Calu3 (cell line): ENCODE measurements around the gene MAN1C1. TPM values are rescaled to one million over a fixed set of nuclear protein-coding genes. Genes with fewer than 3 reads are reported as not detected.

Source experiments
- BruUV-seq: library from RNA; stranded (reverse); fragments of 400-500 nt; replicated peaks from 2 replicates; lab custom pipeline; 2021; lab: Mats Ljungman, UMichigan
- CTCF ChIA-PET: fragments of 300-600 bp; sonication (Branson Sonifier 250); formaldehyde crosslinking; loops from one replicate; lab custom pipeline; 2022; ENCODE audit warnings: antibody characterized with exemption; lab: Charles Lee
- DNase-seq: peaks from one replicate; pipeline ENCODE4 v3.0.0; 2022
- H3K27ac Mint-ChIP-seq: one replicate; pipeline ENCODE4 v1.8.0; 2022; ENCODE audit warnings: mixed read lengths; ENCODE audit not compliant: unreplicated experiment
- H3K27me3 Mint-ChIP-seq: one replicate; pipeline ENCODE4 v1.8.0; 2022; ENCODE audit warnings: mixed read lengths; ENCODE audit not compliant: unreplicated experiment
- H3K36me3 Mint-ChIP-seq: one replicate; pipeline ENCODE4 v1.8.0; 2022; ENCODE audit warnings: mild to moderate bottlenecking, moderate library complexity, mixed read lengths; ENCODE audit not compliant: insufficient read depth, unreplicated experiment
- H3K4me1 Mint-ChIP-seq: one replicate; pipeline ENCODE4 v1.8.0; 2022; ENCODE audit warnings: mild to moderate bottlenecking, low read depth, mixed read lengths; ENCODE audit not compliant: unreplicated experiment
- H3K4me3 Mint-ChIP-seq: one replicate; pipeline ENCODE4 v1.8.0; 2022; ENCODE audit warnings: mild to moderate bottlenecking, low read depth, moderate library complexity, mixed read lengths; ENCODE audit not compliant: unreplicated experiment
- H3K9me3 Mint-ChIP-seq: one replicate; pipeline ENCODE4 v1.8.0; 2022; ENCODE audit warnings: low read depth, mixed read lengths; ENCODE audit not compliant: unreplicated experiment
- intact Hi-C: fragments of 100-400 bp; cut with micrococcal nuclease; formaldehyde crosslinking; loops from one replicate; pipeline ENCODE4 v1.10.0; 2022; ENCODE audit not compliant: unreplicated experiment
- total RNA-seq: library from RNA; stranded (reverse); gene quantifications from 2 replicates; pipeline ENCODE4 v1.2.3, GENCODE V29; 2022
- TF ChIP-seq, protein P1 (sequence below): fragments of 200-600 bp; IDR thresholded peaks from one replicate; pipeline ENCODE4 v1.8.0; 2022; ENCODE audit warnings: antibody characterized with exemption; ENCODE audit not compliant: unreplicated experiment

Gene MAN1C1
- total RNA-seq, 1 experiment from 2014 or later = 0.14 TPM

DNA sequence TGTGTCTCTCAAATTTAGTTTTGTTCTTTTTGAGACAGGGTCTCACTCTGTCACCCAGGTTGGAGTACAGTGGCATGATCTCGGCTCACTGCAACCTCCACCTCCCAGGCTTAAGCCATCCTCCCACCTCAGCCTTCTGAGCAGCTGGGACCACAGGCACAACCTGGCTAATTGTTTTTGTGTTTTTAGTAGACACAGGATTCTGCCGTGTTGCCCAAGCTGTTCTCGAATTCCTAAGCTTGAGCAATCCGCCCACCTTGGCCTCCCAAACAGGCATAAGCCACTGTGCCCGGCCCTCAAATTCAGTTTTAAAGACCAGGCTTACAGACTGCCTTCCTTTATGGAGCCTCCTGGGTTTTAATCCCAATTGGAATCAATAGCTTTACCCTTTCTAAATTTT, 99.7 kb downstream of the MAN1C1 start:
- peaks cover 10% of the 10 kb centered on the region for H3K4me1 Mint-ChIP-seq
- CTCF ChIA-PET = no interaction called here
- no peaks in the 10 kb centered on the region for H3K9me3 Mint-ChIP-seq
- H3K4me3 Mint-ChIP-seq = no peak overlapping the region
- H3K36me3 Mint-ChIP-seq = no peaks in the 10 kb centered on the region
- H3K27me3 Mint-ChIP-seq = peaks cover 18% of the 10 kb centered on the region
- intact Hi-C loops = no loop called here
- BruUV-seq = no TSS peak
- no peak for DNase-seq
- TF ChIP-seq, protein P1, sequence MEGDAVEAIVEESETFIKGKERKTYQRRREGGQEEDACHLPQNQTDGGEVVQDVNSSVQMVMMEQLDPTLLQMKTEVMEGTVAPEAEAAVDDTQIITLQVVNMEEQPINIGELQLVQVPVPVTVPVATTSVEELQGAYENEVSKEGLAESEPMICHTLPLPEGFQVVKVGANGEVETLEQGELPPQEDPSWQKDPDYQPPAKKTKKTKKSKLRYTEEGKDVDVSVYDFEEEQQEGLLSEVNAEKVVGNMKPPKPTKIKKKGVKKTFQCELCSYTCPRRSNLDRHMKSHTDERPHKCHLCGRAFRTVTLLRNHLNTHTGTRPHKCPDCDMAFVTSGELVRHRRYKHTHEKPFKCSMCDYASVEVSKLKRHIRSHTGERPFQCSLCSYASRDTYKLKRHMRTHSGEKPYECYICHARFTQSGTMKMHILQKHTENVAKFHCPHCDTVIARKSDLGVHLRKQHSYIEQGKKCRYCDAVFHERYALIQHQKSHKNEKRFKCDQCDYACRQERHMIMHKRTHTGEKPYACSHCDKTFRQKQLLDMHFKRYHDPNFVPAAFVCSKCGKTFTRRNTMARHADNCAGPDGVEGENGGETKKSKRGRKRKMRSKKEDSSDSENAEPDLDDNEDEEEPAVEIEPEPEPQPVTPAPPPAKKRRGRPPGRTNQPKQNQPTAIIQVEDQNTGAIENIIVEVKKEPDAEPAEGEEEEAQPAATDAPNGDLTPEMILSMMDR = no peak
- no peak overlapping the region for H3K27ac Mint-ChIP-seq

GRCh38 chr1:25718732-25719131, 102.1 kb downstream of the MAN1C1 start:
- Mint-ChIP-seq H3K27me3 (peaks cover 42% of the 10 kb centered on the region), H3K9me3 (no peaks in the 10 kb centered on the region), H3K4me3 (no peak overlapping the region), H3K27ac (no peak overlapping the region), H3K36me3 (no peaks in the 10 kb centered on the region), H3K4me1 (peaks cover 10% of the 10 kb centered on the region)
- BruUV-seq = no TSS peak
- TF ChIP-seq, protein P1 = no peak
- intact Hi-C loops = no loop called here
- DNase-seq = no peak
- CTCF ChIA-PET = no interaction called here

GRCh38 chr1:25720624-25721023, 104.0 kb downstream of the MAN1C1 start:
- Mint-ChIP-seq H3K4me1 (no peaks in the 10 kb centered on the region), H3K36me3 (no peaks in the 10 kb centered on the region), H3K9me3 (no peaks in the 10 kb centered on the region), H3K27ac (no peak overlapping the region), H3K4me3 (no peak overlapping the region), H3K27me3 (peaks cover 61% of the 10 kb centered on the region)
- DNase-seq = no peak
- intact Hi-C loops = no loop called here
- no TSS peak for BruUV-seq
- TF ChIP-seq, protein P1 = no peak
- CTCF ChIA-PET = no interaction called here

DNA sequence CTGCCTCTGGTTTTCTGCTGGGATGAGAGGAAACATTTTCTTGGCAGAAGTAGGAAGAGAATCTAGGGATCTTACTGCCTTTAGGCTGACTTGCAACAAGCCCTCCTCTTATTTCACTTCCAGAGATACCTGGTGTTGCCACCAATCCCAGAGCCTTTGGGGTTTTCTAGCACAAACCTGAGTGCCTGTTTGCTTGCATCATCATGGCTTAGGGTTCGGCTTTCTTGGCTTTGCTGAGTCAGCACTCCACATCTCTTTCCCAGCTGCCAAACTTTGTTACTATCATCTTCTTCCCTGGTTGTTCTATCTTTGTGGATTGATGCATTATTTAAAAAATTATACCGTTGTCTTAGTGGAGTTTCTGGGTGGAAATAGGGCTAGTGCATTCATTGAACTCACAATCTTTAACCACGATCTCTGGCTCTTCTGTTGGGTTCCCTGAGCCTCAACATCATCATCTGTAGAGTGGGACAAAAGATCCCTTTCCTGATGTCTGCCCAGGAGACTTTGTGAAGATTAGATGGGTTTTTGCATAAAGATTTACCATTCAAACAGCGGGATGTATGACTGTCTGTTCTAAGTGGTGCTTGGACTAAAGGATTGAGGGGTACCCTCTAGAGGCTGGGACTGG, 106.8 kb downstream of the MAN1C1 start:
- CTCF ChIA-PET = no interaction called here
- Mint-ChIP-seq H3K27me3 (peaks cover 73% of the 10 kb centered on the region), H3K27ac (no peak overlapping the region), H3K9me3 (no peaks in the 10 kb centered on the region), H3K4me1 (peaks cover 11% of the 10 kb centered on the region), H3K36me3 (no peaks in the 10 kb centered on the region), H3K4me3 (no peak overlapping the region)
- no peak for DNase-seq
- TF ChIP-seq, protein P1 = no peak
- BruUV-seq = no TSS peak
- intact Hi-C loops = no loop called here
